GM12878 (cell line): ENCODE results near the gene CD58. TPM values are rescaled to one million over a fixed set of nuclear protein-coding genes. Genes with fewer than 3 reads are reported as not detected.
A peak's percentile ranks its signal among the peaks of the same experiment; 100 is the strongest.

Source experiments
- ATF7 ChIP-seq: fragments of 450-650 bp; IDR thresholded peaks from 2 replicates; pipeline ENCODE4 v1.6.1; 2016; ENCODE audit warnings: low read depth, mild to moderate bottlenecking
- CBFB ChIP-seq: IDR thresholded peaks from 2 replicates; pipeline ENCODE4 v1.6.1; 2016; ENCODE audit warnings: antibody characterized with exemption, low read depth
- CEBPZ ChIP-seq: fragments of 150-350 bp; IDR thresholded peaks from 2 replicates; pipeline ENCODE4 v1.6.1; 2016; ENCODE audit warnings: low read depth, low read length
- CHD4 ChIP-seq: fragments of 200-600 bp; sonication (generic); IDR thresholded peaks from 2 replicates; pipeline ENCODE4 v1.6.1; 2016; ENCODE audit warnings: mild to moderate bottlenecking
- E4F1 ChIP-seq: fragments of 450-650 bp; IDR thresholded peaks from 2 replicates; pipeline ENCODE4 v1.6.1; 2018; ENCODE audit warnings: borderline replicate concordance, mild to moderate bottlenecking; ENCODE audit not compliant: partially characterized antibody
- ESRRA ChIP-seq: IDR thresholded peaks from 2 replicates; pipeline ENCODE4 v1.6.1; 2012; ENCODE audit warnings: mild to moderate bottlenecking, low read length, improper control_type of control experiment
- HCFC1 ChIP-seq: fragments of 150-350 bp; IDR thresholded peaks from 2 replicates; pipeline ENCODE4 v1.6.1; 2014; ENCODE audit warnings: low read length
- JUND ChIP-seq: IDR thresholded peaks from 2 replicates; pipeline ENCODE4 v1.6.1; 2012; ENCODE audit warnings: low read depth, mild to moderate bottlenecking, low read length, improper control_type of control experiment, moderate library complexity
- MEF2B ChIP-seq: fragments of 450-650 bp; IDR thresholded peaks from 2 replicates; pipeline ENCODE4 v1.6.1; 2018; ENCODE audit warnings: mild to moderate bottlenecking, moderate library complexity; ENCODE audit not compliant: partially characterized antibody, poor library complexity, severe bottlenecking
- MTA2 ChIP-seq: fragments of 450-650 bp; IDR thresholded peaks from 2 replicates; pipeline ENCODE4 v1.6.1; 2016; ENCODE audit warnings: low read depth, mild to moderate bottlenecking, moderate library complexity
- NFXL1 ChIP-seq: fragments of 450-650 bp; IDR thresholded peaks from 2 replicates; pipeline ENCODE4 v1.6.1; 2017; ENCODE audit warnings: antibody characterized with exemption, mild to moderate bottlenecking, borderline replicate concordance
- NKRF ChIP-seq: fragments of 450-650 bp; conservative IDR thresholded peaks from 2 replicates; pipeline ENCODE4 v1.6.1; 2017; ENCODE audit warnings: mild to moderate bottlenecking, moderate library complexity
- PML ChIP-seq: IDR thresholded peaks from 2 replicates; pipeline ENCODE4 v1.6.1; 2012; ENCODE audit warnings: low read length, inconsistent platforms
- RFX5 ChIP-seq: IDR thresholded peaks from 2 replicates; pipeline ENCODE4 v1.6.1; 2011; ENCODE audit warnings: low read depth, low read length, improper control_type of control experiment
- SMAD1 ChIP-seq: fragments of 450-650 bp; IDR thresholded peaks from 2 replicates; pipeline ENCODE4 v1.6.1; 2018; ENCODE audit warnings: mild to moderate bottlenecking, low read depth; ENCODE audit not compliant: partially characterized antibody
- SREBF2 ChIP-seq: IDR thresholded peaks from 2 replicates; pipeline ENCODE4 v1.6.1; 2012; ENCODE audit warnings: mild to moderate bottlenecking, low read length
- USF1 ChIP-seq: IDR thresholded peaks from 2 replicates; pipeline ENCODE4 v1.6.1; 2011; ENCODE audit warnings: borderline replicate concordance, low read depth, mild to moderate bottlenecking, moderate library complexity, mixed read lengths, low read length; ENCODE audit not compliant: insufficient read depth; ENCODE audit errors: extremely low read length
- ZBTB33 ChIP-seq: fragments of 450-650 bp; IDR thresholded peaks from 2 replicates; pipeline ENCODE4 v1.6.1; 2017; ENCODE audit warnings: mild to moderate bottlenecking
- ZZZ3 ChIP-seq: IDR thresholded peaks from 2 replicates; pipeline ENCODE4 v1.6.1; 2011; ENCODE audit warnings: low read depth; ENCODE audit not compliant: control insufficient read depth, insufficient read length
- polyA plus RNA-seq, 11 experiments: library from polyadenylated mRNA; depleted of rRNA in 4 of 11; unstranded in 6 of 11; stranded (reverse) in 5 of 11; fragments of >200 nt; fragmentation: Nextera tagmentation in 4 of 11; fragmentation: Illumina TruSeq in 1 of 11; extraction: Ambion mirVana in 4 of 11; extraction: Trizol in 1 of 11; gene quantifications; 1 replicate in 1 of 11; 2 replicates in 10 of 11; pipeline versions ENCODE4 v1.2.1 to v1.2.3, GENCODE V29; 2011 to 2016; ENCODE audit warnings: inconsistent platforms in 2 of 11, missing spikeins in 2 of 11, low read depth in 1 of 11
- total RNA-seq, 4 experiments: library from RNA; depleted of rRNA in 3 of 4; stranded (reverse); fragments of >200 nt in 3 of 4; fragmentation: Illumina TruSeq in 1 of 4; extraction: Trizol in 1 of 4; gene quantifications; 2 replicates each; pipeline versions ENCODE4 v1.2.1 to v1.2.3, GENCODE V29; 2013 to 2021

The CD58 gene
- total and polyA plus RNA-seq, 10 of the 15 experiments (the other 5 are each of a cell fraction or from before 2014, with no cell fraction given): 70.4 to 252 (median 129) TPM

GRCh38 chr1:116504308-116505156, 66.3 kb downstream of the CD58 start (continued):
- no peak for TF ChIP-seq NKRF
- TF ChIP-seq HCFC1: no peak
- TF ChIP-seq NFXL1: no peak
- TF ChIP-seq SMAD1: no peak
- no peak for TF ChIP-seq MEF2B
- no peak for TF ChIP-seq RFX5
- no peak for TF ChIP-seq ZBTB33
- TF ChIP-seq MTA2: peak; percentile 65
- TF ChIP-seq CEBPZ: no peak
- TF ChIP-seq CBFB: peak; percentile 63
- no peak for TF ChIP-seq USF1
- no peak for TF ChIP-seq SREBF2
- peak; percentile 52; the same call in 1 of the 2 replicates for TF ChIP-seq JUND
- TF ChIP-seq PML: 0 out of 2 replicates have a peak, but pooled peaks have one; percentile 39
- no peak for TF ChIP-seq ESRRA
- TF ChIP-seq CHD4: no peak
- TF ChIP-seq ZZZ3: no peak
- peak; percentile 96 for TF ChIP-seq ATF7
- TF ChIP-seq E4F1: no peak
